Measurements from ENCODE around the gene GPC6.

DNA sequence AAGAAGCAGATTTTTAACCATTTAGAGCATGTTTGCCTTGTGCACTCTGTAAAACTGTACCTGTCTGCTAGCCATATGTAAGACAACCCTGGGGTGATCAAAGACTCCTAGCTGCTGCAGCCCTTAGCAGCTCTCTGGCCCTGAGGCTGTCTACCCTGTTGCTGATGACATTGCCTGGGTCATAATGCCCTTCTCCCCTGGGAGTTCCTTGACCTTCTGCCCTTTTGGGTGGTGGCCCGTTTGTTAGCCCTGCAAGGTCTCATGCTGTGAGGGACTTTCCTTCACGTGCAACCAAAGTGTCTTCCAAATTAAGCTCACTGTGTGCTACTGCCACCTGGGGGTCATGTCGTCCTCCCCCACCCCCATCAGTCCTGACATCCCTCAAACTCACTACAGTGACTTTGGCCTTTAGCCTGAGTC is 7.4 kb downstream of the GPC6 start:
- TF ChIP-seq, protein P1, sequence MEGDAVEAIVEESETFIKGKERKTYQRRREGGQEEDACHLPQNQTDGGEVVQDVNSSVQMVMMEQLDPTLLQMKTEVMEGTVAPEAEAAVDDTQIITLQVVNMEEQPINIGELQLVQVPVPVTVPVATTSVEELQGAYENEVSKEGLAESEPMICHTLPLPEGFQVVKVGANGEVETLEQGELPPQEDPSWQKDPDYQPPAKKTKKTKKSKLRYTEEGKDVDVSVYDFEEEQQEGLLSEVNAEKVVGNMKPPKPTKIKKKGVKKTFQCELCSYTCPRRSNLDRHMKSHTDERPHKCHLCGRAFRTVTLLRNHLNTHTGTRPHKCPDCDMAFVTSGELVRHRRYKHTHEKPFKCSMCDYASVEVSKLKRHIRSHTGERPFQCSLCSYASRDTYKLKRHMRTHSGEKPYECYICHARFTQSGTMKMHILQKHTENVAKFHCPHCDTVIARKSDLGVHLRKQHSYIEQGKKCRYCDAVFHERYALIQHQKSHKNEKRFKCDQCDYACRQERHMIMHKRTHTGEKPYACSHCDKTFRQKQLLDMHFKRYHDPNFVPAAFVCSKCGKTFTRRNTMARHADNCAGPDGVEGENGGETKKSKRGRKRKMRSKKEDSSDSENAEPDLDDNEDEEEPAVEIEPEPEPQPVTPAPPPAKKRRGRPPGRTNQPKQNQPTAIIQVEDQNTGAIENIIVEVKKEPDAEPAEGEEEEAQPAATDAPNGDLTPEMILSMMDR (IDR thresholded peaks at IDR 0.05), result no peak
- no peak for TF ChIP-seq POLR2A (IDR thresholded peaks at IDR 0.05)
- no peak for TF ChIP-seq EP300 (IDR thresholded peaks at IDR 0.05)
- no peak for TF ChIP-seq POLR2AphosphoS5 (IDR thresholded peaks at IDR 0.05)

Data from suprapubic skin (tissue), 4 donors.